Measurements from ENCODE around the gene KIF27.

DNA sequence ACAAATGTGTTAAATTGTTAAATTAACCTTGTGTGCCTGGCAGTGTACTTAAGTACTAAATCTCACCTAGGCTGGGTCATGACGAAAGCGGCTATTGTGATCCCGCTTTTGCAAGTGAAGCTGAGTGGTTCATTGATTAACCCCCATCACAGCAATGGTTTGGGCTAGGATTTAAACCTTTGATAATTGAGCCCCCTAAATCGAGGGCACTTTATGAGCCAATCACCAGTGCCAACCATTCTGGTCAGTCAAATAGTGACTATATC is 35.9 kb upstream of the KIF27 start:
- TF ChIP-seq GATA2 (IDR thresholded peaks at IDR 0.05; ENCODE audit: low read depth, low read length) (no peak), GATA3 (IDR thresholded peaks at IDR 0.05; ENCODE audit: low read depth, low read length) (no peak)
